BJ (cell line): Measurements from ENCODE around the gene RNF121. TPM values are rescaled to one million over a fixed set of nuclear protein-coding genes. Genes with fewer than 3 reads are reported as not detected.

Source experiments
- CTCF ChIA-PET: fragments of 350-600 bp; formaldehyde crosslinking; extraction: SDS; loops from one replicate; lab custom pipeline; 2021; ENCODE audit warnings: antibody characterized with exemption, inconsistent platforms; lab: Yijun Ruan, JAX
- POLR2A ChIA-PET: fragments of 300-600 bp; sonication (Branson Sonifier 250); formaldehyde crosslinking; extraction: SDS; loops from one replicate; lab custom pipeline; 2021; ENCODE audit warnings: antibody characterized with exemption; lab: Charles Lee
- DNase-seq: peaks from one replicate; pipeline ENCODE4 v3.0.0-alpha.2; 2011; ENCODE audit warnings: low read depth
- H3K27me3 ChIP-seq: 2 replicates; pipeline ENCODE4 v1.6.0; 2011; ENCODE audit warnings: low read length; ENCODE audit not compliant: control insufficient read depth, insufficient read depth
- H3K36me3 ChIP-seq: 2 replicates; pipeline ENCODE4 v1.5.1; 2011; ENCODE audit warnings: low read length; ENCODE audit not compliant: control insufficient read depth, insufficient read depth
- H3K4me3 ChIP-seq: 2 replicates; pipeline ENCODE4 v1.5.1; 2011; ENCODE audit warnings: low read depth, mild to moderate bottlenecking, control low read depth, low read length
- CTCF ChIP-seq: IDR thresholded peaks from 2 replicates; pipeline ENCODE4 v1.5.1; 2011; ENCODE audit warnings: low read depth, mild to moderate bottlenecking, control low read depth, inconsistent platforms, low read length, moderate library complexity; ENCODE audit not compliant: insufficient read depth
- polyA plus RNA-seq: library from polyadenylated mRNA; depleted of rRNA; stranded (reverse); fragments of >200 nt; gene quantifications from 2 replicates; pipeline ENCODE4 v1.2.3, GENCODE V29; 2011

Gene RNF121
- polyA plus RNA-seq, 1 experiment, result 77.3 TPM

- TF ChIP-seq CTCF, result no peak
- Histone ChIP-seq H3K4me3 (no peak overlapping the region), H3K27me3 (no peaks in the 10 kb centered on the region), H3K36me3 (peaks cover 84% of the 10 kb centered on the region)
- ChIA-PET CTCF (interaction anchor here (0.6 to 1.7 kb wide), 4 partner anchors 16 to 1201 kb away, joined by 3 to 4 read pairs (median 3); no protein-coding TSS in a partner anchor), POLR2A (no interaction called here)
- no peak for DNase-seq
Measured at GRCh38 chr11:72010529-72011233, 81.8 kb downstream of the RNF121 start.

- CTCF ChIA-PET, result interaction anchor here (0.9 to 5.8 kb wide), 3 partner anchors 12 to 170 kb away, joined by 3 to 47 read pairs (median 5); no protein-coding TSS in a partner anchor
Measured at GRCh38 chr11:72012091-72012630, 83.3 kb downstream of the RNF121 start.

GRCh38 chr11:72012897-72013721, 84.3 kb downstream of the RNF121 start:
- CTCF ChIA-PET, result interaction anchor here (0.9 to 5.8 kb wide), 8 partner anchors 8 to 418 kb away, joined by 3 to 47 read pairs (median 4); no protein-coding TSS in a partner anchor
- POLR2A ChIA-PET, result no interaction called here
- H3K4me3 ChIP-seq, result no peak overlapping the region
- peak; percentile 33 for DNase-seq
- TF ChIP-seq CTCF, result no peak
- no peaks in the 10 kb centered on the region for H3K27me3 ChIP-seq
- peaks cover 84% of the 10 kb centered on the region for H3K36me3 ChIP-seq

More at GRCh38 chr11:72012091-72012630, 83.3 kb downstream of the RNF121 start:
- peaks cover 85% of the 10 kb centered on the region for H3K36me3 ChIP-seq
- POLR2A ChIA-PET, result no interaction called here
- no peak overlapping the region for H3K4me3 ChIP-seq
- no peaks in the 10 kb centered on the region for H3K27me3 ChIP-seq
- DNase-seq, result no peak
- TF ChIP-seq CTCF, result no peak

GRCh38 chr11:72013765-72014711, 85.2 kb downstream of the RNF121 start:
- no peaks in the 10 kb centered on the region for H3K27me3 ChIP-seq
- ChIA-PET CTCF (interaction anchor here (0.9 to 5.8 kb wide), 8 partner anchors 9 to 417 kb away, joined by 3 to 47 read pairs (median 12); no protein-coding TSS in a partner anchor), POLR2A (no interaction called here)
- no peak for DNase-seq
- no peak for TF ChIP-seq CTCF
- no peak overlapping the region for H3K4me3 ChIP-seq
- H3K36me3 ChIP-seq, result peaks cover 88% of the 10 kb centered on the region
